HUDEP-2 (cell line): ENCODE results near the gene DISC1.
A peak's percentile ranks its signal among the peaks of the same experiment; 100 is the strongest.
"Not testable (repeated sequence)": the region's sequence is repeated elsewhere in the genome, so short reads cannot be mapped to it uniquely, and the experiment has no call there.

Experiments
- DNase-seq, 76 experiments: peaks; one replicate each; lab custom pipeline; 2025; ENCODE audit not compliant: unreplicated experiment in 76 of 76; lab: John Stamatoyannopoulos, UW

The DISC1 gene

DNA sequence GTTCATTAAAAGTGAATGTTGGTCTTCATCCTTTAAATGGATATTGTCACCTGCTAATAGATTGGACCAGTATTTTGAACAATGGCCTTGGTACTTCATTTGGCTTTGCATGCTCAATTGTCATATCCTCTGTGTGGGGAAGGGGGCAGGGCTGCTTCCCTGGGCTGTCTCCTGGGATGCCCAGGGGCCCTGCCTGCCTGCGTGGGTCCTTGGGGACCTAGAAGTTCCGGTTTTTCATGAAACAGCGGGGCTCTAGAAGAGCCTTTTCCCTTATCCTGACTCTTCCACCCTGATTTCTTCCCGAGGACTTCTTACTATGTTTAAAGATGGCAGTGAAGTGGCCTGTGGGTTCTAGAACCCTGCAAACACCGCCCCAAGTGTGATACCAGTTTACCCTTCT lies 97.5 kb downstream of the DISC1 start:
- DNase-seq, result no peak

DNA sequence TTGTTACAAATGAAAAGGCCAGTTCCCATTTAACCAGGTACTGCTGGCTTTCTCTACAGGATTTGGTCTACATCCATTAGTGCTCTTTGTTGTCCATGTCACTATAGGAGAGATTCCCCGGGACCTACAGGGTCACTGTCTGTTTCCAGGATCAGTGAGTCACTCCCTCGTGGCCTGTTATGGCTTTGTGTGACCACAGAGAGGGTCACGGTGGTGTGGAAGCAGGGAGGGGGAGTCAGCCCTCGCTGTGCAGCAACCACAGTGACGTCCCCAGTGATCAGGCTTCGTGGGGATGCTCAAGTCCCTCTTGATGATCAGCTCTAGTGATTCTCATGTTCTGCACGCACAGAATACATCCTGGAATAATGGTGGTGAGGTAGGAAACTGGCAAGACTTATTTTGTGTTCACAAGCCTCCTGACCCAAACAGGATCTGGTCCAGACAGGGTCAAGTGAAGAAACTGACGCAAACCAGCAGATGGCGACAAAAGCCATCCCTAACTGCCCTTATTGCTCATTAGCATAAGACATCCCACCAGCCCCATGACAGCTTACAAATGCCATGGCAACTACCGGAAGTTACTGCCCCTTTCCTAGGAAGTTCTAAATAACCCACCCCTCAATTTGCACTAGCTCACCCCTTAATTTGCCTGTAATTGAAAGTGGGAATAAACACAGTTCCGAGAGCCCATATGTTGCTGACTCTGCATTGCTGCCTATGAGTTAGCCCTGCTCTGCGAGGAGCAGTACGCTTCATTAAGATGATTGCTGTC lies 98.5 kb downstream of the DISC1 start:
- DNase-seq, result peak in 23 of 76 experiments; percentile 1 to 52 (median 16)

DNA sequence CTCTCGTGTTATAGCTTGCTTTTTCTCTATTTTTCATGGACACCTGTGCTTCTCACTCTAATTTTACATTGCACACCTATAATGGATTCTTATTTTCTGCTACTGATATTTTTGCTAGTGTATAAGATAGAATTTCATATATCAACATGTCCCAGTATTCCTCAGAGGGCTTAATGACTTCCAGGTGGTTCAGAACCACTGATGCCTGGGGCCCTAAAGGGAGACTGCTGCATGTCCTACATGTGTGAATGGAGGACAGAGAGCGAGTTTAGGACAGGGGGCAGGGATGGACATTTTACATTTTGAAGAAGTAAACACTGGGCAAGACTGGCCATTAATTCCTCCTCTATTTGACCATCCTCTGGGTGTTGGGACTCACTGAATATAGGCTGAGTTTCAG lies 100.6 kb downstream of the DISC1 start:
- DNase-seq, result no peak

DNA sequence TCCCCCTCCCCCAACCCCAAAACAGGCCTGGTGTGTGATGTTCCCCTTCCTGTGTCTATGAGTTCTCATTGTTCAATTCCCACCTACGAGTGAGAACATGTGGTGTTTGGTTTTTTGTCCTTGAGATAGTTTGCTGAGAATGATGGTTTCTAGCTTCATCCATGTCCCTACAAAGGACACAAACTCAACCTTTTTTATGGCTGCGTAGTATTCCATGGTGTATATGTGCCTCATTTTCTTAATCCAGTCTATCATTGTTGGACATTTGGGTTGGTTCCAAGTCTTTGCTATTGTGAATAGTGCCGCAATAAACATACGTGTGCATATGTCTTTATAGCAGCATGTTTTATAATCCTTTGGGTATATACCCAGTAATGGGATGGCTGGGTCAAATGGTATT lies 102.4 kb downstream of the DISC1 start:
- not testable (repeated sequence) for DNase-seq

DNA sequence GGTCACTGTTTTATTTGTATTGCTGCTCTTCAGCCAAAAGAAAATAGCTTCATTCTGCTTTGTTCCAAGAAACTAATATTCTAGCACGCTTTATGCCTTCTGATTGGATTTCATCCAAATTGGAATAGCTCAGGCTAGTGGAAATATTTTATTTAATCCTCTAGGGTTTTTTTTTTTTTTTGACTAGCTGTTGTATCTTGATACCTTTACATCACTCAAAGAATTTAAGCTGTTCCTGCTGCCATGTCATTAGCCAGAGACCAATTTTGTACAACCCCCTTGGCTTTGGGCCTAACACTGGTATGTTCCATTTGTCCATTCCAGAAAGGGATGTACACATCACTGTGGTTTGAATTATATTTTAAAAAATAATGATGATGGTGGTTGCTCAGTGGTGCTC lies 103.0 kb downstream of the DISC1 start:
- DNase-seq, result no peak

DNA sequence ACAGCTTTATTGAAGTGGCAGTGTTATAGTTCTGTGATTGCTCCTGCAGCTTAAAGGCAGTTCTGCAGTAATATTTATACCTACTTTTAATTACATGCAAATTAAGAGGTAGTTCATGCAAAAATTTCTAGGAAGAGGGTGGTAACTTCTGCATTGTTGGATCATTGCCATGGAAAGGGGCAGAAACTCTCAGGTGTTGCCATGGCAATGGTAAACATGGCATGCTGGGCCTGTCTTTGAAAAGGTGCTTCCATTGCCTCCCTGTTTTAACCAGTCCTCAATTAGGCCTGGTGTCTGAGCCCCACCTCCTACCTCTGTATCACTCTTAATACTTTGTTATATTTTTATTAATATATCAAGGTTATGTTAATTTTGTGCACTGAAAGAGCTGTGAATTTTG lies 104.7 kb downstream of the DISC1 start:
- no peak for DNase-seq

DNA sequence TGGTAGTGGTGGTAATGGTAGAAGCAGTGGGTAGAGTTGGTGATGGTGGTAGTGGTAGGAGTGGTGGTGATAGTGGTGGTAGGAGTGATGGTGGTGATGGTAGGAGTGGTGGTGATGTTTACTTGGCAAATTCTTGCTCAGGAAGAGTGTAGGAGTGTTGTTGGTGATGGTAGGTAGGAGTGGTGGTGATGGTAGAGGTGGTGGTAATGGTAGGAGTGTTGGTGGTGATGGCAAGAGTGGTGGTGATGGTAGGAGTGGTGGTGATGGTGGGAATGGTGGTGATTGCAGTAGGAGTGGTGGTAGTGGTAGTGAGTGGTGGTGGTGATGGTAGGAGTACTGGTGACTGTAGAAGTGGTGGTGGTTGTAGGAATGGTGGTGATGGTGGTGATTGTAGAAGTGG lies 106.5 kb downstream of the DISC1 start:
- DNase-seq, result no peak

DNA sequence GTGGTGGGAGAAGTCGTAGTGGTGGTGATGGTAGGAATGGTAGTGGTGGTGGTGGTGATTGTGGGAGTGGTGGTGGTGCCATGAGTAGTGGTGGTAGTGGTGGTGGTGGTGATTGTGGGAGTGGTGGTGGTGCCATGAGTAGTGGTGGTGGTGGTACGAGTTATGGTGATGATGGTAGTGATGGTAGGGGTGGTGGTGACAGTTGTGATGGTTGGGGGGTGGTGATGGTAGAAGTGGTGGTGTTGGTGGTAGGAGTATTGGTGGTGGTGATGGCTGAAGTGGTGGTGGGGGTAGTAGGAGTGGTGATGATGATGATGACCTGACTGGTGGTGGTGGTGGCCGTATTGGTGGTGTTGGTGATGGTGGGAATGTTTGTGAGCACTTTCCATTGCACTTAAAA lies 107.1 kb downstream of the DISC1 start:
- no peak for DNase-seq

DNA sequence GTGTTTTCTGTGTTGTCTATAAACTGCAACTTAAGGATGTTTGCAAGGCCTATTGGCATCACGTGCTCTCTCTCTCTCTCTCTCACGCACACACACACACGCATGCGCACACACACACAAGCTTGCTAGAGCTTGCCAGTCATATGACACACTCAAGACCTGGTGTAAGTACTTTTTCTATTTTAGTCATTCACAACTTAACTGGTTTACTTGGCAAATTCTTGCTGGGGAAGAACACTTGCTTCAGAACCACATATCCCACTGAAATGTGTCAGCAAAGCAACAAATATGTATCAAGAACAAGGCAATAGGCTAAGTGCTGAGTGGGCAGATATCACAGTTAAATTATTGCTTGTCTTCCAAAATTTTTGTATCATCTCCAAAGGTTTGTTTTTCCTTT lies 107.8 kb downstream of the DISC1 start:
- no peak for DNase-seq

DNA sequence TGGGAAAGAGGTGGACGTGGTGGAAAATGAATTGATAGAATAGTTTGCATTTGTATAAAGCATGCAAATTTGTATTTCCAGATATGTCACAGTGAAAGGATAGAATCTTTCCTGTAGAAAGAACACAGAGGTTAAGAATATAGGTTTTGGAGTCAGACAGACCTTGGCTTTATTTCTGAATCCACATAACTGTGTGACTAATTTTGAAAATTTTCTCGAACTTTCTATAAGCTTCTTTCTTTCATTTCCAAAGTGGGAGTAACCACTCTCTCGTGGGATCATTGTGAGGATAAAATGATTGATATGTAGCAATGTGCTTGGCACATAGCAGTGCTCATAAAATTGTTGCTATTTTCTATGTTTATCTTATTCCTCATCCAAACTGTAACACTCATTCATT lies 108.8 kb downstream of the DISC1 start:
- no peak for DNase-seq

DNA sequence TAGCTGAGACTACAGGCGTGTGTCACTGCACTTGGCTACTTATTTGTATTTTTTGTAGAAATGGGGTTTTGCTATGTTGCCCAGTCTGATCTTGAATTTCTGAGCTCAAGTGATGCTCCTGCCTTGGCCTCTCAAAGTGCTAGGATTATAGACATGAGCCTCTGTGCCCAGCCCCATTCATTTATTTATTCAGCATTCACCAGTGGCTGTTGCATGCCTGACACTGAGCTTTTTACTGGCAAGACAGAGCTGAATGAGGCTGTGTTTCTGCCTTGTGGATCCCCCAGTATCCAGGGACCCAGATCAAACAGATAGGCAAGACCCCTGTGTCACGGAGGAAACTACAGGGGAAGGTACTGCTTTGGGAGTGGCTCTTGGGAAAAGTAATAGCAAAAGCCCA lies 109.4 kb downstream of the DISC1 start:
- no peak for DNase-seq

DNA sequence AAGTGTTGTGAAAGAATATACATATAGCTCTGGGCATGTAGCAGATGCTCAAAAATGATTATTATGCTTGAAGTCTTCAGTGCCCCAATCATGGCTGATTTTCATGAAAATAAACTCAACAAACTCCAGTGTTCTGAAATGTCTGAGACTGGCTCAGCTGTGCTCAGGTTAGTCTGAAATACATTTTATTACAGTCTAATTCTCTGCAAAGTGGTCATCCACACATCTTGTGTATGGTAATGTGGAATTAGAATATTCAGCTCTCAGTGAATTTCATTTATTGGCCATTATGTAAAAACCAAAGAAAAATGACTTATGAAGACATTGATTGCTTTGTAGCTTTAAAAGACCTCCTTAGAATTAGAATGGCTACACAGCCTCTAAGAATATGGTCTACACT lies 109.9 kb downstream of the DISC1 start:
- no peak for DNase-seq

DNA sequence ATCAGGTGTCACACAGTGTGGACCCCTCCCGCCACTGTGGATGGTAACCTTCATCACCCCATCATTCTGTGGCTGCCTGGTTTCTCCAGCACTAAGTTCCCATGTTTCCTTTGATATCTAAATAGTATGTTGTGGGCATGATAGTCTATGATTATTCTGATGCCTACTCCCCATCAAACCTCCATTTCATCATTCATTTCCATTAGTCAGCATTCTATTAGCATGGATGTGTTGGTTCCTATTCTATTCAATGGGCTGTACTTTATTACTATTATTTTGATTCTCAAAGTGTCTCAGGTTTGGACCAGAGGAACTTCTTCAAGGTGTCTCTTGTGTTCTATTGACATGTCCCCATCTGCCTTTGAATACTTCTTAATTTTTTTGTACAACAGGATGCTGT lies 112.0 kb downstream of the DISC1 start:
- DNase-seq, result no peak

DNA sequence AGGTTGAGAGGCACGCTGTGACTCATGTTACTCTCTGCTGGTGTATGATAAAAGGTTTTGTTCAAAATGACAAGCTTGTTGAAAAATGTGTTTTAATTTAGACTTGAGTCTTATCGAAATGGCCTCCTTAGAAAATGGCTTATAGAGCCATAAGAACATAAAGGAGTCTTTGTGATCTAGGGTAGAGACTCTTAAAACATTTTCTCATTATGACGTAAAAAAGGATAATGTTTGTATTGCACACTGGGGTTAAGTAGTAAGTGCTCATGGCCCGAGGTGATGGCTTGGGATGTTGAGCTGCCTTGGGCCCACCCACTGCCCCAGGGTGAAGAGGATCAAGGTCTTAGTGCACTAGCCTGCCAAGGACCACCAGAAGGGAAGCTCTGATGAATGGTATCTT lies 117.4 kb downstream of the DISC1 start:
- no peak for DNase-seq

DNA sequence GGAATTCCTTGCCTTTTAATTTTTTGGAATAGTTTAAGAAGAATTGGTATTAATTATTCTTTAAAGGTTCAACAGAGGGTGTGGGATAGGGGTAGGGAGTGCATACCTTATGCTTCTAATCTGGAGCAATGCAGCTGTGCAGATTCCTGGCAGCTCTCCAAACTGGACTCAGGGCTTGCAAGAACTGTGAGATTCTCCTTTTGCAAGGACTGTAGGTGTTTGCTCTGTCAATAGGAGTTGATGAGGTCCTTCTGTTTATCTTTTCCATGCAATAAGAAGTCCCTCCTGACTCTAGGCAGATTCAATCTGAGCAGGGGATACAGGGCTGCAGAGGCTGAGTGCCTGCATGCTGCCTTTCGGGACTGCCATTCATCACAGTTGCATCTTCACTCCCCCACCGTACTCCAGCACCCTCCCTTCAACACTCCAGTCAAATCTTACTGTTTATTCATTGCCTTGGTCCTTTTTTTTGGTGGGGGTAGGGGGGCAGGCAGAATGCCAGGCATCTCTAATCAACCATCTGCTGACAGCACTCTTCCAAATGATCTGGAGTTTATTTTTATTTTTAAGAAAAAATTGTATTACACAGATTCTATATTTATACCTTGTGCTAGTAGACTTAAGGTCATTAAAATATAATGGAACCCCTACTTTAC lies 122.3 kb downstream of the DISC1 start:
- DNase-seq, result peak in 4 of 76 experiments; percentile 1 to 18 (median 6)

DNA sequence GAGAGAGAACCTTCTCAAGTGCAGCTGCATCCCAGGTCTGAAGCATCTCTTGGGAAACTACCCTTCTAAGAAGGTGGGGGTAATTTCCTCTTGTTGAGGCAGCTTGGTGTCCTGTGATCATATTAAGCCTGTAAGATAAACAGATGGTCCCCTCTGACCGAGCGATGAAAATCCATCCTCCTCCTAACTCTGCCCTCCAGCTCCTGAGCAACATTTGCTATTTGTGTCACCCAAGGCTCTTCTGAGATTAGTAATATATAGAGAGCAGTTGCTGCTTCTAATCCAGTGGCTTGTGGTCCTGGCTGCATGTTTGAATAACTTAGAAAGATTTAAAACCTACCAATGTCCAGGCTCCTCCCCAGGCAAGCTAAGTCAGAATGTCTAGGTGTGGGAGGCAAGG lies 123.7 kb downstream of the DISC1 start:
- no peak for DNase-seq

DNA sequence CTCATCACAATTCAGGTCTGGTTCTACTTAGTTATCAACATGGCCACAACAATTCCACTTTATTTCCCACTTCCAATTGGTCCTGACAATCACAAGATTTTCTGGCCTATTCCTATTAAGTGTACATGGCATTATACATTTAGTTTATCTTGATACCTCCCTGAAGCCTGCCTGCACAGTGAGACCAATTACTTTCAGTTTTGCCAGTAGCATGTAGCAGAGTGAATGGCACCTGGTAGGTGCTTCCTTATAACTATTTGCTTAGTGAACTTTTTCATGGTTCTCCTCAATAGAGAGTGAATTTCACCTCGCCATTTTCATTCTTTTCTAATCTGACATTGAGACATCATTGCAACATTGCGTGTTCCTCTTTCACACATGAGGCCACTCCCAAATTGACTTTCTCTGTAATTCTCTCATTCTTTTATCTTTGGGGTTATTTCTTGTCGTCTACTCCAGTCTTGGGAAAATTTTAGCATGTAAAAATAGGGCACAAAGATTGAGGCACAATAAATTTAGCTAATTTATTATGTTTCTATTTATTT lies 124.3 kb downstream of the DISC1 start:
- no peak for DNase-seq

DNA sequence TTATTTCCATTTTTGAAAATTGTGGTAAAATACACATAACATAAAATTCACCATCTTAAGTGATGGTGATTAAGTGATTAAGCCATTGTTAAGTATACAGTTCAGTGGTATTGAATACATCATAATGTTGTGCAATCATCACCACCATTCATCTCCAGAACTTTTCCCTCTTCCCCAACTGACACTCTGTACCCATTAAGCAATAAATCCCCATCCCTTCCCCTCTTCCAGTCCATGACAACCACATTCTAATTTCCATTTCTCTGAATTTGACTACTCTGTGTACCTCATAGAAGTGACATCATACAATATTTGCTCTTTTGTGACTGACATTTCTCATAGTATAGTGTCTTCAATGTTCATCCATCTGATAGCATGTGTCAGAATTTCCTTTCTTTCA lies 124.8 kb downstream of the DISC1 start:
- DNase-seq, result no peak

DNA sequence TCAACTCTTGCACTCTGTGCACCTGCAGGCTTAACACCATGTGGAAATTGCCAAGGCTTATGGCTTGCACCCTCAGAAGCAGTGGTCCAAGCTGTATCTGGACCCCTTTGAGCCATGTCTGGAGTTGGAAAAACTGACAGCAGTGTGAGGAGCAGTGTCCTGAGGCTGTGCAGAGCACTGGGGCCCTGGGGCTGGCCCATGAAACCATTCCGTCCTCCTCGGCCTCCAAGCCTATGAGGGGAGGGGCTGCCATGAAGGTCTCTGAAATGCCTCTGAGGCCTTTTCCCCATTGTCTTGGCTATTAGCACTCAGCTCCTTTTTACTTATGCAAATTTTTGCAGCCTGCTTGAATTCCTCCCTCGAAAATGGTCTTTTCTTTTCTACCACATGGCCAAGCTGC lies 126.7 kb downstream of the DISC1 start:
- no peak for DNase-seq

DNA sequence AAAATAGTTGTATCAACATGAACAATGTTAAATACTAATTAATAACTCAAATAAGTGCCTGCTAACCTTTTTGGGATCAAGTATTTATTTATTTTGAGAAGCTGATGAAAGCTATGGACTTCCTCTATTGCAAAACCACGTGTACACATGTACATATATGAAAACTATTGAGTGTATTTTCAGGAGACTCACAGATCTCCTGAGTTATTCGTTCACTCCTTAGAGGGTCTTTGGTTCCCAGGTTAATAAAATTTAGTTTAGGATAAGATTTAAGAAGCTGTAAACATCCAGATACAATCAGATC lies 130.5 kb downstream of the DISC1 start:
- DNase-seq, result no peak

DNA sequence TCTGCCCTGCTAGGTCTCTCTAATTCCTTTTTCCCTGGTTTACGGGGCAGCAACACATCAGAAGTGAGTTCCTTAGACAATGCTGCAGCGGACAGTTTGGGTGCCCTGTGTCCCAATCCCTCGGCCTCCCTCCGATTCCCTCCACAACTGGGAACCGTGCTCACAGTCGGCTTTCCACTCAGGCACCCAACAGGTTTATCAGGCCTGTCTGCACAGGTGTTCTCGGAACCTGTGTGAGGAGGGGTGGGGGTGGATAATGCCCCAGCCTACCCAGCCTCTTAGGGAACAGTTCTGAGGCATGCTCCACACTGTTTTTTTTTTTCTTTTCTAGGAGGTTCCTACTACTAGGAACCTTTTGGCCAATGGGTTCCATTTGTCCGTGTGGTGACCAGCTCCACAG lies 131.2 kb downstream of the DISC1 start:
- no peak for DNase-seq

DNA sequence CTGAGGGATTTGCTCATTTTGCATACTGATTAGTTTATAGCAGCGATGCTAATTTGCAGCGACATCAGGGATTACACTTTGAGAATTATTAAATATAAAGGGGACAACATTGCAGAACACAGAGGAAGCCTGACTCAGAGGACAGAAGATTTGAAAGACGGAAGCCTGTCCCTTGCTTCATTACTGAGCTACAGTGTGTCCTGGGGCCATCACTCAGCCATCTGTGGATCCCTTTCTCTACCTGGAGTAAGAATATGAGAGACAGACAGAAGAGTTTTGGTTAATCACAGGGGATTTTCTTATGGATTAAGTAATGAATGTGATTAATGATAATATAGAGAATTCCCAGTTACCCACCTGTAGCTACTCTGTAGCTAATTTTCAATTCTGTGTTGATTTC lies 134.7 kb downstream of the DISC1 start:
- no peak for DNase-seq
